H9 (cell line): ENCODE results near the gene DGCR8. TPM values are rescaled to one million over a fixed set of nuclear protein-coding genes. Genes with fewer than 3 reads are reported as not detected.

Experiments used
- DNase-seq: peaks from one replicate; pipeline ENCODE4 v3.0.0-alpha.2; 2017
- H2AFZ ChIP-seq: one replicate; pipeline ENCODE4 v1.6.1; 2013; ENCODE audit warnings: mild to moderate bottlenecking, low read length, control low read depth, moderate library complexity
- H2AK5ac ChIP-seq: 2 replicates; pipeline ENCODE4 v1.6.1; 2013; ENCODE audit warnings: low read length, control low read depth, mixed read lengths; ENCODE audit not compliant: insufficient read length
- H2BK120ac ChIP-seq: one replicate; pipeline ENCODE4 v1.6.1; 2013; ENCODE audit warnings: low read depth, mild to moderate bottlenecking, low read length, control low read depth, inconsistent platforms; ENCODE audit not compliant: poor library complexity, severe bottlenecking
- H2BK12ac ChIP-seq: 2 replicates; pipeline ENCODE4 v1.6.1; 2013; ENCODE audit warnings: low read length, control low read depth, mixed read lengths, low read depth; ENCODE audit not compliant: insufficient read length
- H2BK15ac ChIP-seq: 2 replicates; pipeline ENCODE4 v1.6.1; 2013; ENCODE audit warnings: low read depth, low read length, control low read depth
- H2BK20ac ChIP-seq: one replicate; pipeline ENCODE4 v1.6.1; 2013; ENCODE audit warnings: low read depth, mild to moderate bottlenecking, low read length, control low read depth, inconsistent platforms; ENCODE audit not compliant: poor library complexity, severe bottlenecking
- H2BK5ac ChIP-seq: 2 replicates; pipeline ENCODE4 v1.6.1; 2013; ENCODE audit warnings: low read length, control low read depth, mixed read lengths; ENCODE audit not compliant: insufficient read length
- H3K14ac ChIP-seq: 2 replicates; pipeline ENCODE4 v1.6.1; 2013; ENCODE audit warnings: low read length, control low read depth; ENCODE audit not compliant: insufficient read depth
- H3K18ac ChIP-seq: 2 replicates; pipeline ENCODE4 v1.6.1; 2013; ENCODE audit warnings: low read depth, mild to moderate bottlenecking, mixed read lengths, low read length, control low read depth; ENCODE audit not compliant: insufficient read length
- H3K23ac ChIP-seq: 2 replicates; pipeline ENCODE4 v1.6.1; 2013; ENCODE audit warnings: low read length, control low read depth, mixed read lengths, low read depth; ENCODE audit not compliant: insufficient read length
- H3K23me2 ChIP-seq: 2 replicates; pipeline ENCODE4 v1.6.1; 2013; ENCODE audit warnings: low read depth, mild to moderate bottlenecking, mixed read lengths, low read length, control low read depth; ENCODE audit not compliant: insufficient read length, poor library complexity, severe bottlenecking
- H3K27ac ChIP-seq: 2 replicates; pipeline ENCODE4 v1.5.1; 2013; ENCODE audit warnings: low read length, control low read depth, mixed read lengths, low read depth; ENCODE audit not compliant: insufficient read length
- H3K27me3 ChIP-seq: 2 replicates; pipeline ENCODE4 v1.6.1; 2013; ENCODE audit warnings: low read length, control low read depth, inconsistent platforms; ENCODE audit not compliant: insufficient read depth
- H3K4ac ChIP-seq: 2 replicates; pipeline ENCODE4 v1.6.1; 2013; ENCODE audit warnings: low read depth, mild to moderate bottlenecking, control low read depth, inconsistent platforms, low read length, moderate library complexity
- H3K4me1 ChIP-seq: 2 replicates; pipeline ENCODE4 v1.6.1; 2013; ENCODE audit warnings: low read length, control low read depth, inconsistent platforms; ENCODE audit not compliant: insufficient read depth
- H3K4me2 ChIP-seq: 2 replicates; pipeline ENCODE4 v1.6.1; 2013; ENCODE audit warnings: low read length, control low read depth, mixed read lengths; ENCODE audit not compliant: insufficient read length, insufficient read depth
- H3K56ac ChIP-seq: 2 replicates; pipeline ENCODE4 v1.6.1; 2013; ENCODE audit warnings: low read depth, mild to moderate bottlenecking, mixed read lengths, low read length, control low read depth; ENCODE audit not compliant: insufficient read length
- H3K79me1 ChIP-seq: 2 replicates; pipeline ENCODE4 v1.6.1; 2013; ENCODE audit warnings: low read depth, mild to moderate bottlenecking, moderate library complexity, low read length, control low read depth, inconsistent platforms; ENCODE audit not compliant: insufficient read depth, poor library complexity, severe bottlenecking
- H3K79me2 ChIP-seq: 2 replicates; pipeline ENCODE4 v1.6.1; 2013; ENCODE audit warnings: low read length, control low read depth, inconsistent platforms; ENCODE audit not compliant: insufficient read depth
- H3K9ac ChIP-seq: 2 replicates; pipeline ENCODE4 v1.6.1; 2013; ENCODE audit warnings: low read length, control low read depth, mixed read lengths; ENCODE audit not compliant: insufficient read length; ENCODE audit errors: extremely low read depth
- H3K9me3 ChIP-seq: one replicate; pipeline ENCODE4 v1.6.1; 2013; ENCODE audit warnings: low read depth, low read length, inconsistent platforms; ENCODE audit not compliant: control insufficient read depth
- H3T11ph ChIP-seq: one replicate; pipeline ENCODE4 v1.6.1; 2013; ENCODE audit warnings: mild to moderate bottlenecking, low read length, control low read depth, inconsistent platforms
- H4K20me1 ChIP-seq: one replicate; pipeline ENCODE4 v1.6.1; 2013; ENCODE audit not compliant: control insufficient read depth, insufficient read length, insufficient read depth
- H4K5ac ChIP-seq: 2 replicates; pipeline ENCODE4 v1.6.1; 2013; ENCODE audit warnings: low read depth, mild to moderate bottlenecking, mixed read lengths, low read length, control low read depth; ENCODE audit not compliant: insufficient read length
- H4K8ac ChIP-seq: replicated peaks from 2 replicates; pipeline ENCODE4 v1.6.1; 2013; ENCODE audit warnings: low read length, control low read depth, mixed read lengths, low read depth; ENCODE audit not compliant: insufficient read length
- H4K91ac ChIP-seq: 2 replicates; pipeline ENCODE4 v1.6.1; 2013; ENCODE audit warnings: low read depth, mild to moderate bottlenecking, moderate library complexity, mixed read lengths, low read length, control low read depth; ENCODE audit not compliant: insufficient read length
- H3K27ac Mint-ChIP-seq, 3 experiments: 2 replicates in 2 of 3; 3 replicates in 1 of 3; pipeline ENCODE4 v1.8.0; 2020 to 2021; ENCODE audit warnings: mixed read lengths in 3 of 3, mild to moderate bottlenecking in 1 of 3, moderate library complexity in 1 of 3
- H3K27me3 Mint-ChIP-seq: 2 replicates; pipeline ENCODE4 v1.8.0; 2021; ENCODE audit warnings: low read depth, mild to moderate bottlenecking, moderate library complexity, mixed read lengths
- H3K36me3 Mint-ChIP-seq, 3 experiments: 2 replicates in 2 of 3; 3 replicates in 1 of 3; pipeline ENCODE4 v1.8.0; 2020 to 2021; ENCODE audit warnings: low read depth in 3 of 3, mixed read lengths in 3 of 3; ENCODE audit not compliant: insufficient read depth in 1 of 3
- H3K4me1 Mint-ChIP-seq, 2 experiments: 2 replicates each; pipeline ENCODE4 v1.8.0; 2020; ENCODE audit warnings: mixed read lengths in 2 of 2
- H3K4me3 Mint-ChIP-seq, 2 experiments: 2 replicates in 1 of 2; 3 replicates in 1 of 2; pipeline ENCODE4 v1.8.0; 2020 to 2021; ENCODE audit warnings: mild to moderate bottlenecking in 2 of 2, mixed read lengths in 2 of 2, moderate library complexity in 1 of 2
- H3K9me3 Mint-ChIP-seq, 2 experiments: 2 replicates in 1 of 2; 3 replicates in 1 of 2; pipeline ENCODE4 v1.8.0; 2020; ENCODE audit warnings: mild to moderate bottlenecking in 2 of 2, mixed read lengths in 2 of 2, moderate library complexity in 1 of 2
- WGBS: extraction: QIAGEN DNeasy Blood & Tissue Kit; methylation state at CpG from one replicate; pipeline ENCODE4 v1.1.7; 2013; ENCODE audit warnings: missing lambda C conversion rate, low lambda C conversion rate, mixed read lengths; ENCODE audit not compliant: insufficient read length; ENCODE audit errors: extremely low coverage; 5-methylcytosine and 5-hydroxymethylcytosine counted together
- total RNA-seq: library from RNA; stranded (reverse); gene quantifications from 2 replicates; pipeline ENCODE4 v1.2.1, GENCODE V29; 2021
- TF ChIP-seq, protein P1 (sequence below): fragments of 200-600 bp; sonication (generic); conservative IDR thresholded peaks from 3 replicates; pipeline ENCODE4 v1.8.0; 2021; ENCODE audit warnings: antibody characterized with exemption, mild to moderate bottlenecking

DGCR8 gene
- total RNA-seq, 1 experiment from 2014 or later = 74.5 TPM

DNA sequence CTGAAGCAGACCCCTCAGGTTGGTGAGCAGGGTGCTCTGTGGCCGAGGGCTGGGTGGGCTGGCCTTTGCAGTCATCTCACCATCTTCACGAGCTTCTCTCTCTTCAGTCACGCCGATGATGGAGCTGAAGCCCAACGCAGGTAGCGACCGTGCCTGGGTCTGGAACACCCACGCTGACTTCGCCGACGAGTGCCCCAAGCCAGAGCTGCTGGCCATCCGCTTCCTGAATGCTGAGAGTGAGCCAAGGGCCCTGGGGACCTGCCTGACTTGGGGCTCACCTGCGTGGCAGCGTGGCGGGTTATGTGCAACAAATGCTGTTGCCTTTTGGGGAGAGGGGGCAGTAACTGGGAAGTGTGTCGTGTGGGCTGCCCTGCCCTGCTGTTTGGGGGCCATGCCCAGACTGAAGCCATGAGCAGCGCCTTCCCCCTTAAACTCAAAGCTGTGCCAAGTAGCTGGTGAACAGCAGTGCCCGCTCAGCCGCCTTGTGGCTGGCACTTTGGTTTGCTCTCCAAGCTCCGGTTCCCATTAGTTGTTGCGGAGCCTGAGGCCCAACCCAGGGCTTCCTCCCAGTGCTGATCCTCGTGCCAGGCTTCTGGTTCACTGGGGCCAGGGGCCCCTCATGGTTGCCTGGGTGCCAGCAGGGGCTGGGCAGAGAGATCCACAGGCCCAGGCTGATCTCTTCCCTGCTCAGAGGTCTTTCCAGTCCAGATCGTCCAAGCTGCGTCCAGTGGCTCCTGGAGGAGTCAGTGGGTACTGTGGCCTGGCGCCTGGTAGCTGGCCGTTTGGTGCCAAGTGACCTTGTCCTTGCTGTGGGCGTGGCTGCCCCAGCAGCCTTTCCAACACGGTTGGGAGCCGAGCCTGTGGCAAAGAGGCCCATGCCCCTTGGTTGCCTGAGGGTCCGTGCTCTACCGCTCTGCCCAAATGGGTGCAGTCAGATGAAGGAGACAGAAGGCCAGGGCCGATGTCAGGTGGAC lies 45.4 kb downstream of the DGCR8 start:
- no peaks in the 10 kb centered on the region for H3K9me3 ChIP-seq
- no peak for DNase-seq
- H3K9ac ChIP-seq = no peak overlapping the region
- no peak overlapping the region for H3K27ac ChIP-seq
- H4K20me1 ChIP-seq = peaks cover 2% of the 10 kb centered on the region
- H4K91ac ChIP-seq = no peak overlapping the region
- H3K56ac ChIP-seq = no peak overlapping the region
- Mint-ChIP-seq H3K36me3 (peaks cover 40 to 73% (median 69%) of the 10 kb centered on the region in 3 experiments; a peak in 6 of 7 replicates), H3K27ac (peak overlapping the region in 2 of 3 experiments; percentile 49 to 79; a peak in 4 of 7 replicates), H3K9me3 (no peaks in the 10 kb centered on the region), H3K4me1 (peaks cover 5 to 11% of the 10 kb centered on the region in 2 experiments), H3K4me3 (no peak overlapping the region; a peak in 1 of 5 replicates), H3K27me3 (no peaks in the 10 kb centered on the region; the same call in 1 of the 2 replicates)
- no peak overlapping the region for H3T11ph ChIP-seq
- no peak overlapping the region for H2BK12ac ChIP-seq
- peaks cover 8% of the 10 kb centered on the region for H3K79me1 ChIP-seq
- H2BK120ac ChIP-seq = no peak overlapping the region
- H3K4me2 ChIP-seq = no peak overlapping the region
- no peaks in the 10 kb centered on the region for H3K4me1 ChIP-seq
- H2BK15ac ChIP-seq = 0 out of 2 replicates have a peak overlapping the region, but pooled peaks have one; percentile 54
- H4K8ac ChIP-seq = no peak overlapping the region
- H2BK5ac ChIP-seq = no peak overlapping the region
- H2BK20ac ChIP-seq = no peak overlapping the region
- no peak overlapping the region for H4K5ac ChIP-seq
- TF ChIP-seq, protein P1, sequence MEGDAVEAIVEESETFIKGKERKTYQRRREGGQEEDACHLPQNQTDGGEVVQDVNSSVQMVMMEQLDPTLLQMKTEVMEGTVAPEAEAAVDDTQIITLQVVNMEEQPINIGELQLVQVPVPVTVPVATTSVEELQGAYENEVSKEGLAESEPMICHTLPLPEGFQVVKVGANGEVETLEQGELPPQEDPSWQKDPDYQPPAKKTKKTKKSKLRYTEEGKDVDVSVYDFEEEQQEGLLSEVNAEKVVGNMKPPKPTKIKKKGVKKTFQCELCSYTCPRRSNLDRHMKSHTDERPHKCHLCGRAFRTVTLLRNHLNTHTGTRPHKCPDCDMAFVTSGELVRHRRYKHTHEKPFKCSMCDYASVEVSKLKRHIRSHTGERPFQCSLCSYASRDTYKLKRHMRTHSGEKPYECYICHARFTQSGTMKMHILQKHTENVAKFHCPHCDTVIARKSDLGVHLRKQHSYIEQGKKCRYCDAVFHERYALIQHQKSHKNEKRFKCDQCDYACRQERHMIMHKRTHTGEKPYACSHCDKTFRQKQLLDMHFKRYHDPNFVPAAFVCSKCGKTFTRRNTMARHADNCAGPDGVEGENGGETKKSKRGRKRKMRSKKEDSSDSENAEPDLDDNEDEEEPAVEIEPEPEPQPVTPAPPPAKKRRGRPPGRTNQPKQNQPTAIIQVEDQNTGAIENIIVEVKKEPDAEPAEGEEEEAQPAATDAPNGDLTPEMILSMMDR = no peak
- no peaks in the 10 kb centered on the region for H3K27me3 ChIP-seq
- WGBS = no CpG with 5 or more reads among the region's 32 CpGs
- no peak overlapping the region for H3K18ac ChIP-seq
- H3K14ac ChIP-seq = no peak overlapping the region
- H3K23me2 ChIP-seq = no peaks in the 10 kb centered on the region
- H3K4ac ChIP-seq = no peak overlapping the region
- no peak overlapping the region for H2AFZ ChIP-seq
- no peak overlapping the region for H3K23ac ChIP-seq
- no peak overlapping the region for H2AK5ac ChIP-seq
- H3K79me2 ChIP-seq = peaks cover 16% of the 10 kb centered on the region; the same call in 1 of the 2 replicates
